ENCODE measurements around the gene PDCL2. TPM values are rescaled to one million over a fixed set of nuclear protein-coding genes. Genes with fewer than 3 reads are reported as not detected.

The PDCL2 gene
- total RNA-seq, 1 experiment from 2014 or later: not detected

GRCh38 chr4:55507612-55508011, 84.4 kb downstream of the PDCL2 start:
- Histone ChIP-seq H3K79me1 (ENCODE audit: insufficient read depth, low read depth, low read length, poor library complexity, severe bottlenecking) (no peaks in the 10 kb centered on the region), H2BK20ac (ENCODE audit: low read depth, low read length, poor library complexity, severe bottlenecking) (no peak overlapping the region), H3K4me2 (ENCODE audit: insufficient read depth, insufficient read length, low read length) (no peak overlapping the region), H3K9ac (ENCODE audit: extremely low read depth, insufficient read length, low read length) (no peak overlapping the region), H3K27me3 (ENCODE audit: insufficient read depth, low read length) (no peaks in the 10 kb centered on the region), H3K27ac (ENCODE audit: insufficient read length, low read depth, low read length) (no peak overlapping the region), H2BK5ac (ENCODE audit: insufficient read length, low read length) (no peak overlapping the region), H4K8ac (replicated peaks; ENCODE audit: insufficient read length, low read depth, low read length) (no peak overlapping the region), H3K23ac (ENCODE audit: insufficient read length, low read depth, low read length) (no peak overlapping the region), H3K18ac (ENCODE audit: insufficient read length, low read depth, low read length) (no peak overlapping the region), H2AFZ (ENCODE audit: low read length) (no peak overlapping the region), H4K91ac (ENCODE audit: insufficient read length, low read depth, low read length) (no peak overlapping the region), H3T11ph (ENCODE audit: low read length) (no peak overlapping the region), H2BK15ac (ENCODE audit: low read depth, low read length) (no peak overlapping the region), H4K5ac (ENCODE audit: insufficient read length, low read depth, low read length) (no peak overlapping the region), H3K4ac (ENCODE audit: low read depth, low read length) (no peak overlapping the region), H2BK12ac (ENCODE audit: insufficient read length, low read depth, low read length) (no peak overlapping the region), H3K79me2 (ENCODE audit: insufficient read depth, low read length) (no peaks in the 10 kb centered on the region), H2BK120ac (ENCODE audit: low read depth, low read length, poor library complexity, severe bottlenecking) (no peak overlapping the region), H2AK5ac (ENCODE audit: insufficient read length, low read length) (no peak overlapping the region), H3K23me2 (ENCODE audit: insufficient read length, low read depth, low read length, poor library complexity, severe bottlenecking) (no peaks in the 10 kb centered on the region), H3K14ac (ENCODE audit: insufficient read depth, low read length) (no peak overlapping the region), H3K4me1 (ENCODE audit: insufficient read depth, low read length) (peaks cover 2% of the 10 kb centered on the region), H3K9me3 (ENCODE audit: control insufficient read depth, low read depth, low read length) (no peaks in the 10 kb centered on the region), H3K56ac (ENCODE audit: insufficient read length, low read depth, low read length) (no peak overlapping the region), H4K20me1 (ENCODE audit: control insufficient read depth, insufficient read depth, insufficient read length) (no peaks in the 10 kb centered on the region)
- H3K36me3 Mint-ChIP-seq (ENCODE audit: insufficient read depth in 1 of 3, low read depth in 3 of 3): peaks cover 4 to 11% (median 5%) of the 10 kb centered on the region in 3 experiments; a peak in 6 of 7 replicates
- H3K27ac Mint-ChIP-seq: no peak overlapping the region
- H3K4me3 Mint-ChIP-seq: no peak overlapping the region
- no CpG with 5 or more reads among the region's 1 CpG for WGBS (ENCODE audit: extremely low coverage, insufficient read length, low lambda C conversion rate)
- H3K9me3 Mint-ChIP-seq: no peaks in the 10 kb centered on the region
- TF ChIP-seq, protein P1, sequence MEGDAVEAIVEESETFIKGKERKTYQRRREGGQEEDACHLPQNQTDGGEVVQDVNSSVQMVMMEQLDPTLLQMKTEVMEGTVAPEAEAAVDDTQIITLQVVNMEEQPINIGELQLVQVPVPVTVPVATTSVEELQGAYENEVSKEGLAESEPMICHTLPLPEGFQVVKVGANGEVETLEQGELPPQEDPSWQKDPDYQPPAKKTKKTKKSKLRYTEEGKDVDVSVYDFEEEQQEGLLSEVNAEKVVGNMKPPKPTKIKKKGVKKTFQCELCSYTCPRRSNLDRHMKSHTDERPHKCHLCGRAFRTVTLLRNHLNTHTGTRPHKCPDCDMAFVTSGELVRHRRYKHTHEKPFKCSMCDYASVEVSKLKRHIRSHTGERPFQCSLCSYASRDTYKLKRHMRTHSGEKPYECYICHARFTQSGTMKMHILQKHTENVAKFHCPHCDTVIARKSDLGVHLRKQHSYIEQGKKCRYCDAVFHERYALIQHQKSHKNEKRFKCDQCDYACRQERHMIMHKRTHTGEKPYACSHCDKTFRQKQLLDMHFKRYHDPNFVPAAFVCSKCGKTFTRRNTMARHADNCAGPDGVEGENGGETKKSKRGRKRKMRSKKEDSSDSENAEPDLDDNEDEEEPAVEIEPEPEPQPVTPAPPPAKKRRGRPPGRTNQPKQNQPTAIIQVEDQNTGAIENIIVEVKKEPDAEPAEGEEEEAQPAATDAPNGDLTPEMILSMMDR (conservative IDR thresholded peaks at IDR 0.05): no peak
- peaks cover 5 to 6% of the 10 kb centered on the region in 2 experiments for H3K4me1 Mint-ChIP-seq
- no peaks in the 10 kb centered on the region for H3K27me3 Mint-ChIP-seq (ENCODE audit: low read depth)
- DNase-seq: no peak

Other genes starting within 250 kb of the PDCL2 start
- 31.9 and 35.0 TPM in 2 replicates for gene SRD5A3, start 246.0 kb downstream of the PDCL2 start, total RNA-seq (2021)
- gene TMEM165, start 196.3 kb downstream of the PDCL2 start, total RNA-seq (2021): 85.9 and 87.2 TPM in 2 replicates
- 14.3 and 16.2 TPM in 2 replicates for gene CLOCK, start 45.3 kb downstream of the PDCL2 start, total RNA-seq (2021)
- gene NMU, start 44.1 kb upstream of the PDCL2 start, total RNA-seq (2021): 9.8 and 12.9 TPM in 2 replicates
- gene EXOC1L, start 227.5 kb upstream of the PDCL2 start, total RNA-seq (2021): not detected in 2 replicates